B cell (primary cell): ENCODE results near the gene RNF149. TPM values are rescaled to one million over a fixed set of nuclear protein-coding genes. Genes with fewer than 3 reads are reported as not detected.

Source experiments
- ATAC-seq: fragments of 200-7000 bp; cut with Tn5 transposase; one replicate; pipeline ENCODE4 v1.10.0; 2021; ENCODE audit warnings: low read depth, mild to moderate bottlenecking, moderate number of reproducible peaks, moderate library complexity
- CTCF ChIA-PET: fragments of 350-600 bp; sonication (Branson Sonifier 250); formaldehyde crosslinking; loops from one replicate; lab custom pipeline; 2021; ENCODE audit warnings: antibody characterized with exemption, inconsistent platforms; lab: Charles Lee
- POLR2A ChIA-PET: fragments of 350-600 bp; sonication (Branson Sonifier 250); formaldehyde crosslinking; loops from one replicate; lab custom pipeline; 2021; ENCODE audit warnings: antibody characterized with exemption; lab: Charles Lee
- DNase-seq: peaks from one replicate; pipeline ENCODE4 v3.0.0; 2013
- H2AFZ ChIP-seq: 2 replicates; pipeline ENCODE4 v1.6.1; 2012; ENCODE audit warnings: mild to moderate bottlenecking, low read depth, low read length; ENCODE audit not compliant: insufficient read depth, poor library complexity, severe bottlenecking
- H3K27ac ChIP-seq, 2 donors: 1 replicate in 1 of 2; 2 replicates in 1 of 2; pipeline ENCODE4 v1.5.1; 2012 to 2013; ENCODE audit warnings: low read length in 2 of 2, mild to moderate bottlenecking in 2 of 2, moderate library complexity in 1 of 2
- H3K27me3 ChIP-seq, 4 experiments: fragments of 200-600 bp in 1 of 4; sonication (generic) in 1 of 4; replicated peaks in 1 of 4; 1 replicate in 2 of 4; 2 replicates in 2 of 4; pipeline versions ENCODE4 v1.6.1 to v1.7.0; 2013 to 2016; ENCODE audit warnings: low read length in 3 of 4, mild to moderate bottlenecking in 2 of 4, mixed read lengths in 1 of 4, moderate library complexity in 1 of 4; ENCODE audit not compliant: insufficient read depth in 4 of 4, control insufficient read depth in 3 of 4; ENCODE audit errors: control extremely low read depth in 1 of 4
- H3K36me3 ChIP-seq, 2 experiments: replicated peaks in 1 of 2; 1 replicate in 1 of 2; 2 replicates in 1 of 2; pipeline versions ENCODE4 v1.6.1 to v1.7.1; 2013; ENCODE audit warnings: low read length in 1 of 2; ENCODE audit not compliant: insufficient read depth in 2 of 2, control insufficient read depth in 1 of 2; ENCODE audit errors: control extremely low read depth in 1 of 2, extremely low read depth in 1 of 2
- H3K4me1 ChIP-seq, 2 donors: fragments of 200-600 bp in 1 of 2; sonication (generic) in 1 of 2; 1 replicate in 1 of 2; 2 replicates in 1 of 2; pipeline versions ENCODE4 v1.5.1 to v1.6.1; 2013 to 2017; ENCODE audit warnings: low read length in 2 of 2; ENCODE audit not compliant: control insufficient read depth in 2 of 2, insufficient read depth in 2 of 2
- H3K4me2 ChIP-seq: replicated peaks from 2 replicates; pipeline ENCODE3; 2012; ENCODE audit warnings: mild to moderate bottlenecking, low read depth, low read length; ENCODE audit not compliant: poor library complexity, severe bottlenecking
- H3K4me3 ChIP-seq, 5 experiments: fragments of 200-600 bp in 1 of 5; sonication (generic) in 1 of 5; 1 replicate in 3 of 5; 2 replicates in 2 of 5; pipeline versions ENCODE4 v1.5.1 to v1.7.0; 2011 to 2016; ENCODE audit warnings: low read length in 4 of 5, mild to moderate bottlenecking in 4 of 5, low read depth in 2 of 5, control low read depth in 1 of 5, moderate library complexity in 1 of 5; ENCODE audit not compliant: insufficient read depth in 1 of 5; ENCODE audit errors: control extremely low read depth in 1 of 5, extremely low read depth in 1 of 5
- H3K79me2 ChIP-seq: fragments of 200-600 bp; sonication (generic); one replicate; pipeline ENCODE4 v1.6.0; 2016; ENCODE audit warnings: low read length; ENCODE audit not compliant: control insufficient read depth, insufficient read depth
- H3K9ac ChIP-seq: fragments of 200-600 bp; sonication (generic); 2 replicates; pipeline ENCODE4 v1.6.1; 2017; ENCODE audit warnings: mild to moderate bottlenecking, low read length, moderate library complexity
- H3K9me3 ChIP-seq, 3 donors: one replicate each; pipeline versions ENCODE4 v1.6.1 to v1.7.1; 2013; ENCODE audit warnings: low read length in 2 of 3; ENCODE audit not compliant: control insufficient read depth in 2 of 3, insufficient read depth in 1 of 3; ENCODE audit errors: control extremely low read depth in 1 of 3
- H4K20me1 ChIP-seq: 2 replicates; pipeline ENCODE4 v1.6.0; 2012; ENCODE audit warnings: mild to moderate bottlenecking, low read length; ENCODE audit not compliant: insufficient read depth, control insufficient read depth, poor library complexity, severe bottlenecking
- H3K27ac Mint-ChIP-seq: one replicate; pipeline ENCODE4 v1.8.0; 2021; ENCODE audit warnings: mixed read lengths
- H3K27me3 Mint-ChIP-seq: one replicate; pipeline ENCODE4 v1.8.0; 2021; ENCODE audit warnings: mixed read lengths
- H3K4me1 Mint-ChIP-seq: one replicate; pipeline ENCODE4 v1.8.0; 2021; ENCODE audit warnings: mixed read lengths
- H3K4me3 Mint-ChIP-seq: one replicate; pipeline ENCODE4 v1.8.0; 2021; ENCODE audit warnings: mixed read lengths
- H3K9me3 Mint-ChIP-seq: one replicate; pipeline ENCODE4 v1.8.0; 2022; ENCODE audit warnings: mixed read lengths; ENCODE audit not compliant: insufficient read depth
- CTCF ChIP-seq: fragments of 200-600 bp; IDR thresholded peaks from one replicate; pipeline ENCODE4 v1.8.0; 2022; ENCODE audit warnings: antibody characterized with exemption, mild to moderate bottlenecking
- EZH2 ChIP-seq: IDR thresholded peaks from 2 replicates; pipeline ENCODE4 v1.6.1; 2012; ENCODE audit warnings: borderline replicate concordance, low read depth, mild to moderate bottlenecking, moderate library complexity, low read length; ENCODE audit not compliant: insufficient read depth, poor library complexity, severe bottlenecking
- WGBS: methylation state at CpG from one replicate; pipeline ENCODE4 v1.1.5; 2013; ENCODE audit warnings: missing lambda C conversion rate; ENCODE audit not compliant: insufficient coverage; 5-methylcytosine and 5-hydroxymethylcytosine counted together
- intact Hi-C: fragments of 100-400 bp; cut with micrococcal nuclease; formaldehyde crosslinking; loops from one replicate; pipeline ENCODE4 v1.10.0; 2022
- polyA plus RNA-seq: library from polyadenylated mRNA; depleted of rRNA; stranded (reverse); fragments of >200 nt; gene quantifications from 2 replicates; pipeline ENCODE4 v1.2.3, GENCODE V29; 2012
- total RNA-seq, 2 donors: library from RNA; stranded (reverse); fragments of 120-200 nt in 1 of 2; gene quantifications; 1 replicate in 1 of 2; 2 replicates in 1 of 2; pipeline versions ENCODE4 v1.2.3 to v1.2.4, GENCODE V29; 2013 to 2022

The RNF149 gene
- total and polyA plus RNA-seq, 2 donors (not counting 1 experiment from before 2014, with no cell fraction given), result 28.2 to 71.6 TPM

GRCh38 chr2:101278925-101279324 is 29.6 kb downstream of the RNF149 start:
- Histone ChIP-seq H4K20me1 (no peaks in the 10 kb centered on the region), H3K4me2 (no peak overlapping the region), H2AFZ (no peak overlapping the region), H3K79me2 (no peaks in the 10 kb centered on the region), H3K4me3 (no peak overlapping the region), H3K36me3 (peaks cover 10 to 76% of the 10 kb centered on the region in 2 experiments), H3K9ac (no peak overlapping the region), H3K27me3 (no peaks in the 10 kb centered on the region), H3K4me1 (no peaks in the 10 kb centered on the region), H3K9me3 (peaks cover 0 to 3% (median 0%) of the 10 kb centered on the region in 3 donors), H3K27ac (no peak overlapping the region)
- DNase-seq (no peak), ATAC-seq (no peak)
- Mint-ChIP-seq H3K27me3 (no peaks in the 10 kb centered on the region), H3K9me3 (no peaks in the 10 kb centered on the region), H3K4me1 (no peaks in the 10 kb centered on the region), H3K27ac (no peak overlapping the region), H3K4me3 (no peak overlapping the region)
- no CpG with 5 or more reads among the region's 3 CpGs for WGBS
- ChIA-PET POLR2A (no interaction called here), CTCF (no interaction called here)
- intact Hi-C loops, result no loop called here
- TF ChIP-seq EZH2, result no peak
- no peak for TF ChIP-seq CTCF

DNA sequence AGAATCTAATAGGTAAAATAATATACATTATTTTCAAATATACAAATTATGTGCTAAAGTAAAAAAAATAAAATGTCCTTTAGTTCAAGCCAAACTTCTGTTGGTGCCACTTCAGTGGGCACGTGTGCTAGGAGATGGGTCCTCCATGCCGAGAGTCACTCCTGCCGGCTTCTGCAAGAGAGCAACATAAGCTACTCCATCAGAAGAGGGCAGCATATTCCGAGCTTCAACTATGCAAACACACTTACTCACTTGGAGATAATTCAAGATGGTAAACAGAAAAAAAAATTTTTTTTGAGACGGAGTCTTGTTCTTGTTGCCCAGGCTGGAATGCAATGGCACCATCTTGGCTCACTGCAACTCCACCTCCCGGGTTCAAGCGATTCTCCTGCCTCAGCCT is 31.4 kb downstream of the RNF149 start:
- Mint-ChIP-seq H3K27me3 (no peaks in the 10 kb centered on the region), H3K4me1 (no peaks in the 10 kb centered on the region), H3K9me3 (no peaks in the 10 kb centered on the region), H3K27ac (no peak overlapping the region), H3K4me3 (no peak overlapping the region)
- Histone ChIP-seq H3K79me2 (no peaks in the 10 kb centered on the region), H3K27ac (no peak overlapping the region), H3K9me3 (peaks cover 0 to 3% (median 0%) of the 10 kb centered on the region in 3 donors), H3K4me2 (no peak overlapping the region), H3K36me3 (peaks cover 10 to 67% of the 10 kb centered on the region in 2 experiments), H4K20me1 (no peaks in the 10 kb centered on the region), H3K27me3 (no peaks in the 10 kb centered on the region), H3K9ac (no peak overlapping the region), H2AFZ (no peak overlapping the region), H3K4me3 (no peak overlapping the region), H3K4me1 (no peaks in the 10 kb centered on the region)
- POLR2A ChIA-PET, result no interaction called here
- DNase-seq, result no peak
- WGBS, result 100% methylated on average over 4 of the region's 7 CpGs
- intact Hi-C loops, result no loop called here
- CTCF ChIA-PET, result interaction anchor here (1.4 kb wide), 1 partner anchor 553 kb away, joined by 3 read pairs; no protein-coding TSS in a partner anchor
- no peak for ATAC-seq
- no peak for TF ChIP-seq CTCF
- no peak for TF ChIP-seq EZH2
